HPDE6-E6E7 (cell line): ENCODE measurements around the gene P2RY4.
"Not testable (repeated sequence)": the region's sequence is repeated elsewhere in the genome, so short reads cannot be mapped to it uniquely, and the experiment has no call there.

Experiments
- DNase-seq: peaks from one replicate; pipeline ENCODE4 v3.0.0; 2011; ENCODE audit warnings: missing footprints; ENCODE audit errors: extremely low spot score

The P2RY4 gene

GRCh38 chrX:70260104-70260503, at the start of gene P2RY4:
P2RY4 (minus strand) TSS chrX:70260204; CDS start chrX:70259624, 580 bp downstream.
- no peak for DNase-seq

GRCh38 chrX:70301716-70302115, 41.7 kb upstream of the P2RY4 start:
- no peak for DNase-seq

DNA sequence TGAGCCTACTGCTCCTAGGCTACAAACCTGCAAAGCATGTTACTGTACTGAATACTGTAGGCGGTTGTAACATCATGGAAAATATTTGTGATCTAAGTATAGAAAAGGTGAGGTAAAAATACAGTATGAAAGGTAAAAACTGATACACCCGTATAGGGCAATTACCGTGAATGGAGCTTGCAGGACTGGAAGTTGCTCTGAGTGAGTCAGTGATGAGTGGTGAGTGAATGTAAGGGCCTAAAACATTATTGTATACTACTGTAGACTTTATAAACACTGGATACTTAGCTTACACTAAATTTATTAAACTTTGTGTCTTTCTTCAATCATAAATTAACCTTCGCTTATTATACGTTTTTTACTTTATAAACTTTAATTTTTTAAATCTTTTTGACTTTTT, 33.6 kb upstream of the P2RY4 start:
- no peak for DNase-seq

DNA sequence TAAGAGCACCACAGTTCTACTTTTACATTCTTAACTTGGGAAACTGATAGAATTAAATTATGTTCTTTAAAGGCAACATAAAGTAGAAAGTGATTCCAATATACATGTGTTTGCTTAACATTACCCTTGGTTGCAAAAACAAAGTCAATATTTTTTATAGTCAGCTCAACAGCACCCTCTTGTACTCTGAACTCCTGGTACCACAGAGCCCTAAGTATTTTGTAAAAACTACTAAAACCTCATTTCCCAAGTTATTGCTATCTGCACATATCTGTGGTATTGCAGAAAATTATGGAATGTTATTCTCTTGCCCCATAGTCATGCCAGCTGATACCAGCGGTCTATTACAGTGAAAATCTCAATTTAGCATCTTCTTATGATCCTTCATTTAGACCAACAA, 32.8 kb upstream of the P2RY4 start:
- DNase-seq, result no peak

DNA sequence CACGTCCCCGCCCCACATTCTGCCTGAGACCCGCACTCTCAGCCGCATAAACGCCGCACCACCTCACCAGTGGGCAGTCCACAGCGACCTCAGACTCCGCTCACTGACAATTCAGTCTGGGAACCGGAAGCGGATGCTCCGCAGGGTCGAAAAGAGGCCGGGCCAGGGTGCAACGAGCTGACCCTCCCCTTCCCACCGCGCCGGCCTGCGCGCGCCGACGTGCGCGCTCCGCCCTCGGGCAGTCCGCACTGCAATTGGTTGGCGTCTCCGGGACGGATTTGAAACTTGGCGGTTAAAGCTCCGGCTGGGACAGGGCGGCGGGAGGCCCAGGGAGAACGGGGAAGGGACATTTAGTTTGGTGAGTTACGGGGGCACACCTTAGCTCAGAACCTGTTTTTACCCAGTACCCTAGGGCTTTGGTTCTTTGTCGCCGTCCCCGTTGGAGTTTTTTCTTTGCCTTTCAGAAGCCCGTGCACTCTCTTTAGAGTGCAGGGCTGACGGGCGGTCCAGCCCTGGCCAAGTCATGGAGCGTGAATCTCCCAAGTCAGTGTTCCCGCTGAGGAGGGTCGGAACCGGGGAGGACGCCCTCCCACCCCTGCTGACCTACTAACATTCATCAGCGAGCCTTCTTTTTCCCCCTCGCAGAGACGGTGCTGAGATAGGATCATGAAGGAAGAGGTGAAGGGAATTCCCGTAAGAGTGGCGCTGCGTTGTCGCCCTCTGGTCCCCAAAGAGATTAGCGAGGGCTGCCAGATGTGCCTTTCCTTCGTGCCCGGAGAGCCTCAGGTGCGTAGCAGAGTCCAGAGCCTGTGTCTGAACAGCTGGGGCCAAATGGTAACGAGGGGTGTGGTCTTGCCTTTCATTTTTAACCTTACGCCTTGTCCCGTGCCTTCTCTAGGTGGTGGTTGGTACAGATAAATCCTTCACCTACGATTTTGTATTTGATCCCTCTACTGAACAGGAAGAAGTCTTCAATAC, 30.1 kb upstream of the P2RY4 start, which contains the start of the genes KIF4A and PDZD11:
Gene KIF4A (plus strand): TSS at position 312 of the 978 bp plus-strand sequence. CDS start 355 bp downstream, at position 667.
Gene PDZD11 (minus strand): TSS at position 135 of the 978 bp plus-strand sequence. CDS start 586 bp downstream, outside the sequence.
- peak; percentile 76 for DNase-seq

DNA sequence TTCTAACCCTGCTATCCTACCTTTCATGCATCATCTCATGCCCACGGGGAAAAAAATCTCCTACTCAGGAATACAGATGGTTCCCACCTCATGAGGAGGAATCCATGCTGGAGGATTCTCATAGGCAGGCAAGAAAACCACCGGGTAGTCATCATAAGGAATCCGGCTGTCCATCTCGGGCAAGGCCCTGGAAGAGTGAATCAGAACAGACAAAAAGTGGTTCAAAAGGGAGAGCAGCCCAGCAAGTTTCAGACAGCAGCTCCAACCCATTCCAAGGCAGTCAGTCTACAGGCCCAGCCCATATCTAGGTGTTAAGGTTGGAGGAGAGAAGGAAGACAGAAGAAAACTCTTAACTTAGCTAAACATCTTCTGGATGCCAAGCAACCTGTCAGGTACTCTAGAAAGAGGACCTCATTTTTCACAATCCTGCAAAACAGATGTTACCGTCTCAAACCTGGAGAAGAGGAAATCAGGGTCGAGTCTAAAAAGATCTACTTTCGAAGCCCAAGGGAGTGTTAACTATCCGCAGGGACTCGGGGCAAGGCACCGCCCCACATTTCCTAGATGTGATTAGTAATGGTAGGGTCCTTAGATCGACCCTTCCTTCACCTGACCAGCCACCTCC, 29.3 kb upstream of the P2RY4 start:
- no peak for DNase-seq

DNA sequence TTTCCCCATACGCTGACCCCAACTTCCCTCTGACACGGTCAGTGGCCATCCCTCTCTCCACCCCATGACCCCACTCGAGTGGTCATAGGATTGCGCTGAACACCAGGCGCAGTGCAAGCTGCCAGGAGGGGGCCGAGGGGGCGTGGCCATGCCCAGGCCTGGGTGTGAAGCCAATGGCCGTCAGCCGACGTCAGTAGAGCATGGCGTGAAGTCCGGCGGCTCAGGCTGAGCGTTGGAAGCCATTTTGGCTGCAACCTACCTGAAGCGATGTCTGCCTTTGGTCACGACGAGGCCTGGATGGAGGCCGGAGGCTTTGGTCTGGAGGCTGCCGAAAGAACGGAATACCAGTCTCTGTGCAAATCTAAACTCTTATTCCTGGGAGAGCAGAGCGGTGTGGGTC, 21.9 kb upstream of the P2RY4 start, which contains the start of gene RAB41:
Gene RAB41 (plus strand): TSS at position 222 of the 400 bp plus-strand sequence. CDS start 46 bp downstream, at position 268.
- no peak for DNase-seq

GRCh38 chrX:70280573-70280972, 20.6 kb upstream of the P2RY4 start:
- no peak for DNase-seq

DNA sequence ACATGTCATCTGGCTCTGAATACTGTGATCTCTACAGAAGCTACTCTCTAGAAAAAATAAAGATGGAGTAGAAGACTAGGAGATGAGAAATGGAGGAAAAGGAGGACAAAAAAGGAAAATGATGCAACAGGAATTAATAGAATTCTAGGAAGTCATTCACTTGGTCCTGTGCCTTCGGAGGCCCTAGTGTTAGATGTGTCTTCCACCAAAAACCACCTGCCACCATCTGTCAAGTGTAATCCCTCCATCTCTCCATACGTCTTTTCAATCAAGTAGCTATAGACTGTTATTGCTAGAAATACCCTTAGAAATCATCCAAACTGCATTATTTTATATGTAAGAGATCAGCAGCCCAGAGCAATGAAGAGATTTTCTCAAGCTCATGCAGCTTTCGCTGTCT, 19.1 kb upstream of the P2RY4 start:
- no peak for DNase-seq

- not testable (repeated sequence) for DNase-seq
Observed at GRCh38 chrX:70274029-70274428, 14.0 kb upstream of the P2RY4 start.

DNA sequence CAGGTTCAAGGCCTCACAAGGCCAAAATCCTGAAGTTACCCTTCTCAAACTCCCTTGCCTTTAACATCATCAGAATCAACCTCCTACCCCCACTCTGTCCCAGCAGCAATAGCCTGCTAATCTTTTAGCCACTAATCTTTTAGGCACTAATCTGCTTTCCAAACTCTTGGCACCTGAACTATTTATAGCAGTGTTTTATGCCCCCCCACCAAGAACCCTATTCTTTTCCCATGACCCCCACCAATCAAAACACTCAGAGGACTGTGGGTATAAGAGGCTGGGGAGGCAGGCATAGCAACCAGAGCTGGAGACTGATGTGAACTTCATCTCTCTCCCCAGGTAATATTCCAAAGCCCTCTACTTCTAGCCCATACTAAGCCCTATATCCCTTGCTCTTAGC, 8.0 kb upstream of the P2RY4 start, which contains the start of gene ARR3:
Gene ARR3 (plus strand): TSS at position 301 of the 400 bp plus-strand sequence. CDS start 1,052 bp downstream, outside the sequence.
- DNase-seq, result no peak

DNA sequence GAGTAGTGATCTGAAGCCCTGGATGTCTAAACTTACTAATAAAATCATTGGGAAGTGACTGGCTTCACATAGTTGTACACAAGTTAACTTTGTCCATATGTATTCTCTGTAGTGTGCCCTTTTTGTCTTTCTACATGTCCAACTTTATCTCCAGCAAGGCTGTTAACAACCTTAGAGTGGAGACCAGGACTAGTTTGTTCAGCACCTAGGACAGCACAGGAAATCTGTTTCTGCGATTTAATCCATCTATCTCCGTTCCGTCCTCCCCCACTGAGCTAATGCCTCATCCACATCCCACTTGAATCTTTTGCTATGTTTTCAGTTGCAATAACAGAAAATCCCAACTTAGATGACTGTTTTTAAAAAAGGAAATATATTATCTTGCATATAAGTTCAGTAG, 4.8 kb upstream of the P2RY4 start:
- no peak for DNase-seq

GRCh38 chrX:70262952-70263567, 3.1 kb upstream of the P2RY4 start:
- peak; percentile 28 for DNase-seq

DNA sequence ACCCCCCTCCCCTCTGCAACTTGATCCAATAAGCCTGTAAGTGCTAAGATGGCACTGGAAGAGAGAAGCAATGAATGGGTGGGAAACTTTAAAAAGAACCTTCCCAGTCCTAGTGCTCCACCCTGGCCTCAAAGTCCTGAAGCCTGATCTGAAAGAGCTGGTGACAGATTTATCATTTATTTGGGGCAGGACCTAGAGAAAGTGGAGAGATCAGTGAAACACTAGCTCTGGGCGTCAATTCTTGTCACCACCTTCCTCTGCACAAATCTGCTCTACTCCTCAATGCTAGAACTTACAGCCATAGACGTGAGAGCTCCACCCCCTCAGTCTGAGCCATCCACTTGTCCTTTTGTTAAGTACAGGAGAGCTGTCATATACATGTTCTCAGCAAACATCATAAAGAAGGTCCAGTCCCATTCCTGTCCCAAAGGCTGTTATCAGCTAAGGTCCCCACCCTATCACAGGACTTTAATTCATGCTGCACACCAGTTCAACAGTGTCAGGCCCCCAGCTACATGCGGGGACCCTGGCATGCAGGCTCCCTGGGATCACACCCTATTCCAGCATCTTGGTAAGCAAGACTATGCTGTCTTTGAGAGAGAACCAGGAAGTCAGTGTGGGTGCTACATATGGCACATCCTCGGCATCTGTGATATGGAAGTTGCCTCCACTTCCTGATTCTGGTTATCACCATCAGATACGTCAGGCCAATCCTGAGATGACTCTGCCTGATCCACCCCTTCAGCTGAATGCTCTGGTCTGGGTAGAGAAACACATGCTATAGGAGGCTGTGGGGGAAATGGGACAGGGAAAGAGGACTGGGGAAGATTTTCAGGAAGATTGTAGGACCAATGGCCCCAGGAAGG, 2.3 kb downstream of the P2RY4 start:
- no peak for DNase-seq

DNA sequence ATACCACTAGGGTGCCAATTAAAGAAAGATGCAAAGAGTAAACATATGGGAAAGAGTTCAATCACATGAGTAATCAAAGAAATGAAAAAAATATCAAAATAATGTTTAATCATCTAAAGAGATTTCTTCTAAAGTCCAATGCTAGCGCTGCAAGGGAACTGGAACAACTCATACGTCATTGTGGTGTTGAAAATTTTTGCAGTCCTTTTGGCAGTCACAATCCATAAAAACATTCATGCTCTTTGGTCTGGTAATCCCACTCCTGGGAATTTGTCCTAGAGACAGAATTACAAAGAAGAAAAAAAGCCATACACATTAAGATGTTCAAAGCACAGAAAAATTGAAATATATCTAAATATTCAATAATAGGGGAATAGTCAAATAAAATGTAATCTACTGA, 4.6 kb downstream of the P2RY4 start:
- DNase-seq, result no peak

GRCh38 chrX:70254909-70255308, 5.1 kb downstream of the P2RY4 start:
- no peak for DNase-seq

DNA sequence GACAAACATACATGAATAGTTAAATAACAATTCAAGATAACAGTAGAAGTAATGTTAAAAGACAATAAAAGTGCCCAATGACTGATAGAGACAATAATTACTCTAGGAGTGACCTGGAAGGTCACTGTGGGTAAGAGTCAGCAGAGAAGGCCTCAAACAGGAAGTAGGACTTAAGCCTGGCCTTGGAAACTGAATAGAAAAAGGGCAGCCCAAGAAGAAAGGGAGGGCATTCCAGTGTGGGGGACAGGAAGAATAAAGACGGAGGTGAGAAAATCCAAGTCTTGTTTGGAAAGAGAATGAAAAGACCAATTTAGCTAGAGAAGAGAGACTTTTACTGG, 6.0 kb downstream of the P2RY4 start:
- DNase-seq, result no peak

DNA sequence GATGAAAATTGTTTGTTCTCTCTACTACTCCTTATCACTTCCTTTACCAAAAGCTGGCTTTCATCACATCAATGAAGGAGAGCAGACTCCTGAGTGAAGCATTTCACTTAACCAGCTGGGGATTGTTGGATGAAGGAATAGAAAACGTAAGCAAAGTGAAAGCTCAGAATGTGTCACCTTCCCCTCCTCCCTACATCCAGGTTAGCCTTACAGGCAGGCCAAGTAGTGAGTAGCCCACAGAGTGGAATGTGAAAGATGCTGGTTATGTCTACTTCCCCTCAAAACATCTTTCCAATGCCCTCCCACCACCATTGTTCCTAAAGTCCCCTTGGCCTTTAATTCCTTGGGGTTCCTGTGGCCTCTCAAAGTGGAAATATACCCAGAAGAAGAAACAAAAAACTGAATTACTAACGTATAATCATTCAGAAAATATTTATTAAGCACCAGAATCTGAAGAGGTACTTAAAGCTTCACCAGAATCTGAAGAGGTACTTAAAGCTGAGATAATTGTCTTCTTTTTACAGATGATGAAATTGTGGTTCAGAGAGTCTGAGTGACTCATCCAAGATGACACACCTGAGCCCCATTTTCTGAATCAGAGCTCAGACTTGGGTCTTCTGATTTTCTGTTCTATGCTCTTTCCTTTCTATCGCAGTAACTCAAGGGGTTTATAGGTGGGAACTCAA, 6.5 kb downstream of the P2RY4 start:
- peak; percentile 39 for DNase-seq

DNA sequence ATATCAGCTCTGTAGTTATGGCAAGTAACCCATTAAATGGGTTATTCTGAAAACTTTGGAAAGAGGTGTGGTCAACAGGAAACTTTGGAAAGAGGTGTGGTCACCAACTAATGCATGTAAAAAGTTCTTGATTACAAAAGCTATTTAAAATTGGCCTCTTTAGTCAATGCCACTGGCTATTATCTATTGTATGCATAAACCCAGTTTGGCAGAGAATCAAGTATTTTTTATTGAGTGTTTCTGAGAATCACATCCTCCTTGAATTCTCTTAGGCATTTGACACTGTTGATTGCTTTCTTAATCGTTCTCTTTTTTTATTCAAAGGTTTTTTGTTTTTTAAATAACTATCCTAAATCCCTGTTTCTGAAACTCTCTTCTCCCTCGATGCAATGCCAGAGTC, 7.5 kb downstream of the P2RY4 start:
- no peak for DNase-seq

DNA sequence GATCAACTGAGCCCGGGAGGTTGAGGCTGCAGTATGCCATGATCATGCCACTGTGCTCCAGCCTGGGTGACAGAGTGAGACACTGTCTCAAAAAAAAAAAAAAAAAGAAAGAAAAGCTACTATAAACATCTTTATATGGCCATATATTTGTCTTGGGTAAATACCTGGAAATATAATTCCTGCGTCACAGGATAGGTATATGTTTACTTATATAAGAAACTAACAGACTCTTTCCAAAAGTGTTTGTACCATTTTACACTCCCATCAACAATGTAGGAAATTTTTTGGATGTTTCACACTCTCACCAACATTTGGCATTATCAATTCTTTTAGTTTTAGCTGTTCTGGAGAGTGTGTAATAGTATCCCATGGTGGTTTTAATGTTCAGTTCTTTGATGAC, 12.8 kb downstream of the P2RY4 start:
- no peak for DNase-seq

DNA sequence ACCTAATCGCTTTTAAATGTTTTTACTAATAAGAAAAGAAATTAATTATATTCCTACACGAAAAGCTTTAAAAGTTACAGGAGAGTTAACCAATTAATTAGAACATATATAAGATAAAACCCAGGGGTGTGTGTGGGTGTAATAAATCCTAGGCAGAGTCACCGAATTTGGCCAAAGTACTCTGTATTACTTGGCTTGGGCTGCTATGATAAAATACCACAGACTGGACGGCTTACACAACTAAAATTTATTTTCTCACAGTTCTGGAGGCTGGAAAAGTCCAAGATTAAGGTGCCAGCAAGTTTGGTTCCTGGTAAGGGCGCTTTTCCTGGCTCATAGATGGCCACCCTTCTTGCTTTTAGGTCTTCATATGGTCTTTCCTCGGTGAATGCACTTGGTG, 15.1 kb downstream of the P2RY4 start:
- DNase-seq, result no peak
